ENCODE measurements around the gene PBX3. TPM values are rescaled to one million over a fixed set of nuclear protein-coding genes. Genes with fewer than 3 reads are reported as not detected.
A peak's percentile ranks its signal among the peaks of the same experiment; 100 is the strongest.

The PBX3 gene
- total and polyA plus RNA-seq, 2 of the 13 experiments (the other 11 are each of a cell fraction or from before 2014, with no cell fraction given): 6.0 to 11.2 TPM

GRCh38 chr9:125758986-125759763 is 12.0 kb downstream of the PBX3 start (continued):
- peak; percentile 27; the same call in 1 of the 2 replicates for TF ChIP-seq ZHX2 (IDR thresholded peaks at IDR 0.05; ENCODE audit: low read depth)
- no peak for TF ChIP-seq ZHX2 (CRISPR knock-in tag; IDR thresholded peaks at IDR 0.05; ENCODE audit: borderline replicate concordance)
- 0 out of 2 replicates have a peak, but pooled peaks have one; percentile 6 for TF ChIP-seq MAFF (IDR thresholded peaks at IDR 0.05; ENCODE audit: low read depth, low read length)
- no peak for TF ChIP-seq DDIT3 (CRISPR knock-in tag; IDR thresholded peaks at IDR 0.05)
- peak; percentile 72; the same call in 1 of the 2 replicates for TF ChIP-seq ARID2 (CRISPR knock-in tag; IDR thresholded peaks at IDR 0.05; ENCODE audit: borderline replicate concordance)
- TF ChIP-seq ZNF687 (CRISPR knock-in tag; IDR thresholded peaks at IDR 0.05): no peak
- 0 out of 2 replicates have a peak, but pooled peaks have one; percentile 15 for TF ChIP-seq ZNF205 (CRISPR knock-in tag; IDR thresholded peaks at IDR 0.05)
- 0 out of 2 replicates have a peak, but pooled peaks have one; percentile 58 for TF ChIP-seq NR2F2 (IDR thresholded peaks at IDR 0.05; ENCODE audit: borderline replicate concordance, low read depth)
- TF ChIP-seq KAT2B (IDR thresholded peaks at IDR 0.05; ENCODE audit: borderline replicate concordance, low read depth, low read length): no peak
- no peak for TF ChIP-seq RERE (CRISPR knock-in tag; IDR thresholded peaks at IDR 0.05; ENCODE audit: low read depth)

Data from HepG2 (cell line).